GM21390 (cell line): ENCODE results near the gene SGO2.
"Not testable (repeated sequence)": the region's sequence is repeated elsewhere in the genome, so short reads cannot be mapped to it uniquely, and the experiment has no call there.

Experiments used
- ATAC-seq: cut with Tn5 transposase; IDR thresholded peaks from one replicate; pipeline ENCODE4 v1.9.1; 2021; ENCODE audit not compliant: unreplicated experiment

SGO2 gene

DNA sequence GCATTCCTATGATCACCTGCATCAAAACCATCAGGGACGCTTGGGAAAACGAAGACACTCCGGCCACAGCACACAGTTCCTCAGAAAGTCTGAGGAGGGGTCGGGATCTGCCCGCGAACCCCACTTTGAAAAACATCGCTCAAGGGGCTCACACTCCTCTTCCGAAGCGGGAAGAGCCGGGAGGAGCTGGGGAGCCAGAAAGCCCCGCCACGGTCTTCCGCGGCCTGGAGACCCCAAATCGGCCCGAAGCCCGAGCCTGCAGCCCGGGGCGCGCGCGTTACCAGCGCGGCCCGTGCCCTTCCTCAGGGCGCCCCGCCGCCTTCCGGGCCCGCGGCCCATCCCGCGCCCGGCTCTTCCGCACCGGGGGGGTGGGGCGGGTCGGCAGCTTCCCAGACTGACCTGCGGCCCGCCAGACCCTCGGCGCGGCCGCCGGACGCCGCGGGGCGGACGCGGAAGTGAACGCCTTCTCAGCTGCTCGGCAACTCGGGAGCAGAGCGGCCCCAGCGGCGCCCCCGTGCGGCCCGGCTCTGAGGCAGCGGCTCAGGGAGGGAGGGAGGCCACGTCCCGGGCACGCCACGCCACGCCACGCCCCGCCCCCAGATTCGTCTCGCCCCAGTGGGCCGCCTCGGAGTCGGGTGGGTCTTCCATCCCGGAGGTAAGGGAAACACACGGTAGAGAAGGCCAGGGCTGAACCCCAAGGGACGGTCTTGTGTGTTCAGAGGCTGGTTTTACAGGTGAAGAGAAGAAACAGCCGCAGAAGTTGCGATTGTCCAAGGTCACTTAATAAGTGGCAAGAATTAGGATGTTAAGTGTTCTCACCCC lies 16.2 kb upstream of the SGO2 start, which contains the start of gene KCTD18:
TSS of gene KCTD18 (minus strand) at position 457 of the 822 bp plus-strand sequence. CDS start 3,052 bp downstream, outside the sequence.
- peak; percentile 99 for ATAC-seq

- no peak for ATAC-seq
Observed at GRCh38 chr2:200515155-200515554, 10.9 kb upstream of the SGO2 start.

GRCh38 chr2:200523158-200523557 lies 2.8 kb upstream of the SGO2 start:
- no peak for ATAC-seq

DNA sequence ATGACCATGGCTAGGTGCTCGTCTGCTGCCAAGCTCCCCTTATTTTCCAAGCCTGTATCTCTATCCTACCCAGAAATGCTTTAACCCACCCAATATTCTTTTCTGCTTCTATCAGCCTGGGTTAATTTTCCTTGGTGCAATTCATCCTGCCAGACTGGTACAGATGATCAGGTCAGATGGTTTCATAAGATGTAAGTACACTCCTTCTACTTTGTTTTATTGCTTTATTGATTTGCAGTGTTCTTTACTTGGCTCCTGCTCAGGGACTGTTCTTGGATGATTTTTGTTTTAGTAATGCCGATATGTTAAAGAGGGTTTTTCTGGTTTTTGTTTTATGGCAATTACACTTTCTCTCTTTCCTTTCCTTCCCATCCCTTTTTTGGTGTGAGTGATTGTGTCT lies 2.4 kb upstream of the SGO2 start:
- ATAC-seq: no peak

GRCh38 chr2:200525066-200525465 lies 941 bp upstream of the SGO2 start:
- ATAC-seq: no peak

GRCh38 chr2:200525551-200525881 lies 491 bp upstream of the SGO2 start:
- ATAC-seq: no peak

DNA sequence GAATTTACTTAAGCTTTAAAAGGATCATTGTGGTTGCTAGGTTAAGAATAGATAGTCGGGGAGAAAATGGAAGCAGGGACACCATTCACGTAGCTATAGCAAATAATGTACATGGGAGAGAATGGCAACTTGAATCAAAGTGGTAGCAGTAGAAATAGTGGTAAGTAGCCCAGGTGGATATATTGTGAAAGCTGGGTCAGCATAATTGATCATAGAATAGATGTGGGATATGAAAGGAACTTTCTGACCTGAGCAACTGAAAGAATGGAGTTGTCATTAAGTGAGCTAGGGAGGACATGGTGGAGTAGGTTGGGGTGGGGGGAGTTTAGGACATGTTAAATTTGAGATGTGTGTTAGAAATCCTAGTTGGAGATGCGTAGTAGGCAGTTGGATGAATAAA lies 2.2 kb downstream of the SGO2 start:
- no peak for ATAC-seq

DNA sequence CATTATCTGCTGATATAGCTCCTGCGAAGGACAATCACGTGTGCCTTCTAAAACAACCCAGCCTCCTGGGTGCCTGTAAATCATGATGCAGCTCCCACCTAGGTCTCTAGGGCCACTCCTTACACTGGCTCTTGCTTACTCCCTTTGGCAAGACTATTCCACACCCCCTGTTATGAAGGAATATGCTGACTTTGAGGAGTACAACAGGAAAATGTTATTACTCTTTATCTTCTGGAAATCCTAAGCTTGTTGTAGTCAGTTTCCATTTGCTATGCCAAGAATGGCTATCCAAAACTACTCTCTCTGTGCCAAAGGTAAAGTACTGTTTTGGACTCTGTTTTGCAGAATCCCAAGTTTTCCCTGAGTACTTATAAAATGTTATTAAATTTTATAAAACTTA lies 7.7 kb downstream of the SGO2 start:
- no peak for ATAC-seq

- ATAC-seq: no peak
Observed at GRCh38 chr2:200534572-200534971, 8.6 kb downstream of the SGO2 start.

GRCh38 chr2:200538139-200538538 lies 12.1 kb downstream of the SGO2 start:
- ATAC-seq: no peak

DNA sequence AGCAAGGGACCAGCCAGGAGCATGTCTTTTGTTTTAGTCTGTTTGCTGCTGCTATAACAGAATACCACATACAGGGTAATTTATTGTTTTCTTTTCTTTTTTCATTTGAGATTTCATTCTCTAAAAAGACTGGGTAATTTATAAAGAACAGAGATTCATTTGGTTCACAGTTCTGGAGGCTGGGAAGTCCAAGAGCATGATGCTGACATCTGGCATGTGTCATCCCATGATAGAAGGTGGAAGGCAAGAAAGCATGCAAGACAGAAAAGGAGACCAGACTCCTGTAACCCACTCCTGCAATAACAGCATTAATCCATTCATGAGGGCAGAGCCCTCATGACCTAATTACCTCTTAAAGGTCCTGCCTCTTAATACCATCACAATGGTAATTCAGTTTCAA lies 14.8 kb downstream of the SGO2 start:
- no peak for ATAC-seq

GRCh38 chr2:200566596-200566995 lies 40.6 kb downstream of the SGO2 start:
- ATAC-seq: not testable (repeated sequence)

- no peak for ATAC-seq
Observed at GRCh38 chr2:200567932-200568331, 41.9 kb downstream of the SGO2 start.

- ATAC-seq: no peak
Observed at GRCh38 chr2:200575957-200576356, 50.0 kb downstream of the SGO2 start.

GRCh38 chr2:200577027-200577426 lies 51.0 kb downstream of the SGO2 start:
- no peak for ATAC-seq

GRCh38 chr2:200578778-200579177 lies 52.8 kb downstream of the SGO2 start:
- ATAC-seq: no peak

DNA sequence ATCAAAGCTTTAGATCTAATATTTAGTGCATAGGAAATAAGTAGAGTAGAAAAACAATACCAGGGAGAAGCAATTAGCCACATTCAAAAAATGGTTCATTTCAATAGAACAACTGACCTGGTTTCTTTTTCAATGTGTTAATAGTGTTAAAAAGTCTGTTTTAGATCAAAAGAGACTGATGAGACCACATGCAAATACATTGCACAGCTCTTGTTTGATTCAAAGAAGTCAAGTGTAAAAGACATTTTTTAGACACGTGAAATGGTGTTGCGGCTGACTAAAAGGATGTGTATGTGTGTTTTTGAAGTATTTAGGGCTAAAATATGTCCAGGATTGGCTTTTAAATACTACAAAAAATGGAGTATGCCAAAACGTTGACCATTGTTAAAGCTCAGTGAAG lies 58.6 kb downstream of the SGO2 start:
- ATAC-seq: no peak

- no peak for ATAC-seq
Observed at GRCh38 chr2:200585340-200585729, 59.3 kb downstream of the SGO2 start.

GRCh38 chr2:200585730-200586643 lies 60.0 kb downstream of the SGO2 start, which contains the start of gene AOX1:
Gene AOX1, plus strand, starts transcription at chr2:200586014. Its CDS starts 95 bp downstream, at chr2:200586109.
- no peak for ATAC-seq

- no peak for ATAC-seq
Observed at GRCh38 chr2:200586644-200586975, 60.6 kb downstream of the SGO2 start.

- ATAC-seq: no peak
Observed at GRCh38 chr2:200587007-200587616, 61.1 kb downstream of the SGO2 start.
